ENCODE results near the gene SETD3.

Gene SETD3

DNA sequence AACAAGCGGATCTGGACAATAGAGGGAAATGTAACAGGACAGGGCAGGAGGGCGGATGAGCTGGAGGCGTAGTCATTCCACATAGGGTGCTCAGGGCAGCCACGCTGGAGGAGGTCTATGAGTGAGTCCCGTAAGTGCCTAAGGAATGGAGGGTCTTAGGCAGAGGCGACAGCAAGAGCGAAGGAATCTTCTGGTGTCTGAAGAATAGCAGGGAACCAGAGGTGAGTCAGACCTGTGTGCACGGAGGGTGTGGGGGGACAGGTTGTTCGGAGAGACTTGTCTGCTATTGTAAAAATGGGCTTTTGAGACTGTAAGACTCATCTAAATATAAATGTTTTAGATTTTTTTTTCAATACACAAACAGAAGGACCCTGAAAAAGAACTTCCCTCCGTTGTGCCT lies 70.6 kb downstream of the SETD3 start:
- DNase-seq (ENCODE audit: extremely low spot score) = no peak
- ChIA-PET POLR2A (no interaction called here), CTCF (interaction anchor here (13.7 kb wide), 1 partner anchor 17 kb away, joined by 285 read pairs; no protein-coding TSS in a partner anchor)
- TF ChIP-seq, protein P1, sequence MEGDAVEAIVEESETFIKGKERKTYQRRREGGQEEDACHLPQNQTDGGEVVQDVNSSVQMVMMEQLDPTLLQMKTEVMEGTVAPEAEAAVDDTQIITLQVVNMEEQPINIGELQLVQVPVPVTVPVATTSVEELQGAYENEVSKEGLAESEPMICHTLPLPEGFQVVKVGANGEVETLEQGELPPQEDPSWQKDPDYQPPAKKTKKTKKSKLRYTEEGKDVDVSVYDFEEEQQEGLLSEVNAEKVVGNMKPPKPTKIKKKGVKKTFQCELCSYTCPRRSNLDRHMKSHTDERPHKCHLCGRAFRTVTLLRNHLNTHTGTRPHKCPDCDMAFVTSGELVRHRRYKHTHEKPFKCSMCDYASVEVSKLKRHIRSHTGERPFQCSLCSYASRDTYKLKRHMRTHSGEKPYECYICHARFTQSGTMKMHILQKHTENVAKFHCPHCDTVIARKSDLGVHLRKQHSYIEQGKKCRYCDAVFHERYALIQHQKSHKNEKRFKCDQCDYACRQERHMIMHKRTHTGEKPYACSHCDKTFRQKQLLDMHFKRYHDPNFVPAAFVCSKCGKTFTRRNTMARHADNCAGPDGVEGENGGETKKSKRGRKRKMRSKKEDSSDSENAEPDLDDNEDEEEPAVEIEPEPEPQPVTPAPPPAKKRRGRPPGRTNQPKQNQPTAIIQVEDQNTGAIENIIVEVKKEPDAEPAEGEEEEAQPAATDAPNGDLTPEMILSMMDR (IDR thresholded peaks at IDR 0.05; ENCODE audit: control extremely low read depth, extremely low read depth, low read depth, missing control alignments) = no peak

DNA sequence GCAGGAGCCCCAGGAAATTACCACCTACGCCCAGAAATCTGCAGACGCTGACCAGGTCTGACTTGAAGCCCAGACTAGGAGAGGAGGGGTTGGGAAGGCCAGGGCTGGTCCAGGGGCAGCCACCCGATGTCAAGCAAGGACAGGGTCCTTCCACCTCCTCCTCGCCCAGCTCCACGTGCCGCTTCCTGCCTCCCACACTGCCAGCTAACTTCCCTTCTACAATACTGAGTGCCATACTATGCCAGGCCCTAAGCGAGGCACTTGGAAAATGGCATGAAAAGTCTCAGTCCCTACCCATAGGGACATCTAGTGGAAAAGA lies 71.7 kb downstream of the SETD3 start:
- ChIA-PET POLR2A (no interaction called here), CTCF (interaction anchor here (13.7 kb wide), 1 partner anchor 16 kb away, joined by 285 read pairs; no protein-coding TSS in a partner anchor)
- TF ChIP-seq, protein P1 (IDR thresholded peaks at IDR 0.05; ENCODE audit: control extremely low read depth, extremely low read depth, low read depth, missing control alignments) = no peak
- no peak for DNase-seq (ENCODE audit: extremely low spot score)

DNA sequence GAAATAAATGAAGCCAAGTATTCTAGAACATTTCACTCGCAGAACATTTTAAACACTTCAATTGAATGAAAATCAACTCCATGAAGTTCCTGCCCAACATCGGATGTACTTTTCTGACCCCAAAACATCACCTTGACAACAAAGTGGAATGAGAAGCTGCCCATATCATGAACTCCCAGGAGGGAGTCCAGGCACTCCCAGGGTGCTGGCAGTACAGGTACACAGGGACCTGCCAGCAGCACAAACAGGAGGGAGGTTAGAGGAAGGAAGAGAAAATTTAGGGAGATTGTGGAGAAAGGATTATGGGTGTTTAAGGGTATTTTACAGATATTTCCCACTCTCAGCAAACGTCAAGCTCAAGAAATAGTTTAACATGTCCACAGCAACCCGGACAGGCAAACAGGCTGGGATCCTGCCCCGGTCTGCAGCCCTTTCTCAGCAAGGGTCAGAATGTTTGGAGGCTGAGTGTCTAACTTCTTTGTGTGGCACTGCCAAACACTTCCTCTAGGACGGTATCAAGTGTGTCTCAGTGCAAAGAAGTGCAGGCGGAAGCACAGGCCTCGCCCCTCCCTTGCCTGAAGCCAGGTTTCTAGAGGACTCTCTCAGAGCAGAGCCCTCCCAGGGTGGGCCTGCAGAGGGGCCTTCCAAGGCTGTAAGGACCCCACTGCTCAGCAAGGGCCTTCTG lies 72.2 kb downstream of the SETD3 start:
- no peak for DNase-seq (ENCODE audit: extremely low spot score)
- POLR2A ChIA-PET = no interaction called here
- CTCF ChIA-PET = interaction anchor here (1.5 to 13.7 kb wide), 2 partner anchors 8 to 16 kb away, joined by 5 to 285 read pairs; no protein-coding TSS in a partner anchor
- TF ChIP-seq, protein P1 (IDR thresholded peaks at IDR 0.05; ENCODE audit: control extremely low read depth, extremely low read depth, low read depth, missing control alignments) = no peak

DNA sequence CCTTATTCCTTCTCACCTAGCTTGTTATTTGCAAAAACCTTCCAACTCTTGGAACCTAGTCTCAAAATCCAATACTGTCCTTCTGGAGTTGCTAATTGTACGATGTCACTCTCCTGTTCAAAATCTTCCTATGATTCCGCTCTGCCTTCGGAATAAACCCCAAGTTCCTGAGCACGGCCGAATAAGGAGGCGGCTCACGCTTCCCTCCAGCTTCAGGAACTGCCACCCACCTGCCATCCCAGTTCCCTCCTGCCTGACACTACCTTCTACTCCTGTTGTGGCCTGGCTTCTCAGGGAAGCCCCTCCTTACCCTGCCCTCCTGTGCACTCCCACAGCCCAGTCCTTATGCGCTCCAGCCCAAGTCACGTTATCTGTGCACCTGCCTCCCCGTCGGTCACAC lies 73.2 kb downstream of the SETD3 start:
- no peak for DNase-seq (ENCODE audit: extremely low spot score)
- POLR2A ChIA-PET = no interaction called here
- CTCF ChIA-PET = interaction anchor here (1.1 to 13.7 kb wide), 3 partner anchors 9 to 141 kb away, joined by 3 to 285 read pairs (median 5); no protein-coding TSS in a partner anchor
- TF ChIP-seq, protein P1 (IDR thresholded peaks at IDR 0.05; ENCODE audit: control extremely low read depth, extremely low read depth, low read depth, missing control alignments) = no peak

DNA sequence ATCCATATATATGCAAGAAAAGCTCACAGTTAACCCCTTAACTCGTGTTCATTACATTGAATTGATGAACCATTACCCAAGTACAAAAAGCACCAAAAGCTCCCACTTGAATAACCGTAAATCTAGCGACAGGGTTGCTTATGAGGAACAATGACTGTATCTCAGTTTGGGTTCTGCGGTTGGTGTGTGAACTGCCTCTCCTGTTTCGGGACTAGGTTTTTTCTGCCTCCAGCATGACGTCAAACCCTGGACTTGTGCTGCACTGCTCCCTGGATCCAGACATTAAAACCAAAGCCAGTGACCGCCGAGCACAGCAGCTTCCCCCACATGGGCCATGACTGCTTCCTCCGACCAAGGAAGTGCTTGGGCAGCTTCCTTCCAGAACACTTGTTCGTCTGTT lies 77.7 kb downstream of the SETD3 start:
- ChIA-PET CTCF (interaction anchor here (0.7 to 6.5 kb wide), 6 partner anchors 8 to 29 kb away, joined by 3 to 83 read pairs (median 10); no protein-coding TSS in a partner anchor), POLR2A (no interaction called here)
- TF ChIP-seq, protein P1 (IDR thresholded peaks at IDR 0.05; ENCODE audit: control extremely low read depth, extremely low read depth, low read depth, missing control alignments) = no peak
- DNase-seq (ENCODE audit: extremely low spot score) = no peak

DNA sequence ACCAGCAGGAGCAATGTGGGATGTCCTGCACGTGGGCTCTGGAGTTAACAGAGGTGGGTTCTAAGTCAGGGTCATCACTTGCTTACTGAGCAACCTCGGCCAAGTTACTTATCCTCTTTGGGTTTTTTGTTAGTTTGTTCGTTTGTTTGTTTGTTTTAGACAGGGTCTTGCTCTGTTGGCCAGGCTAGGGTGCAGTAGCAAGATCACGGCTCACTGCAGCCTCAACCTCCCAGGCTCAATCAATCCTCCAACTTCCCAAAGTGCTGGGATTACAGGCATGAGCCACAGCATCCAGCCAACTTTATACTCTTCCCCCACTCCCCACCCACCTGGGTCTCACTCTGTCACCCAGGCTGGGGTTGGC lies 78.4 kb downstream of the SETD3 start:
- TF ChIP-seq, protein P1 (IDR thresholded peaks at IDR 0.05; ENCODE audit: control extremely low read depth, extremely low read depth, low read depth, missing control alignments) = no peak
- ChIA-PET POLR2A (no interaction called here), CTCF (interaction anchor here (0.7 to 6.5 kb wide), 5 partner anchors 10 to 29 kb away, joined by 3 to 83 read pairs (median 11); no protein-coding TSS in a partner anchor)
- DNase-seq (ENCODE audit: extremely low spot score) = no peak

Measured in GM10248 (cell line).